Measurements from ENCODE around the gene POU3F2.

- no peak for TF ChIP-seq HOXB5 (CRISPR knock-in tag; IDR thresholded peaks at IDR 0.05)
- TF ChIP-seq EP300 (IDR thresholded peaks at IDR 0.05), result no peak
These were observed 14.3 kb downstream of the POU3F2 start for GRCh38 chr6:98848539-98849242.
